Measurements from ENCODE around the gene B3GNT3.

DNA sequence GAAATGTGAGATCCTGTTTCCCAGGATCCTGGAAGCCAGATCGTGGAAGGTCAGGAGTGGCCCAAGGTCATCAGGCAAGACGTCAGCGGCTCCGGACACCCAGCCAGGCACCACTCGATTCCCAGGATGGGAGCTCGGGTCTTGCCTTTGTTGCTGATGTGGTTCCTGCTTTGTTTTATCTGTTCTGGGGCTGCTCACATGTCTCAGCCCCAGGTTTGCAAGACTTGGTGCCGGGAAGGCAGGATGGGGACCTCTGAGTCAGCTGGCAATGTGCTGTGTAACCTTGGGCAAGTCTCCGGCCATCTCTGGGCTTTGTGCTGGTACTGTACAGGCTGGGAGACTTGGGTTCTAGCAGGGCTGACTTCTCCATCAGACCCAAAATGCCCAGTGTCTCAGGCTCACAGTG, 45.0 kb upstream of the B3GNT3 start:
- TF ChIP-seq, protein P1, sequence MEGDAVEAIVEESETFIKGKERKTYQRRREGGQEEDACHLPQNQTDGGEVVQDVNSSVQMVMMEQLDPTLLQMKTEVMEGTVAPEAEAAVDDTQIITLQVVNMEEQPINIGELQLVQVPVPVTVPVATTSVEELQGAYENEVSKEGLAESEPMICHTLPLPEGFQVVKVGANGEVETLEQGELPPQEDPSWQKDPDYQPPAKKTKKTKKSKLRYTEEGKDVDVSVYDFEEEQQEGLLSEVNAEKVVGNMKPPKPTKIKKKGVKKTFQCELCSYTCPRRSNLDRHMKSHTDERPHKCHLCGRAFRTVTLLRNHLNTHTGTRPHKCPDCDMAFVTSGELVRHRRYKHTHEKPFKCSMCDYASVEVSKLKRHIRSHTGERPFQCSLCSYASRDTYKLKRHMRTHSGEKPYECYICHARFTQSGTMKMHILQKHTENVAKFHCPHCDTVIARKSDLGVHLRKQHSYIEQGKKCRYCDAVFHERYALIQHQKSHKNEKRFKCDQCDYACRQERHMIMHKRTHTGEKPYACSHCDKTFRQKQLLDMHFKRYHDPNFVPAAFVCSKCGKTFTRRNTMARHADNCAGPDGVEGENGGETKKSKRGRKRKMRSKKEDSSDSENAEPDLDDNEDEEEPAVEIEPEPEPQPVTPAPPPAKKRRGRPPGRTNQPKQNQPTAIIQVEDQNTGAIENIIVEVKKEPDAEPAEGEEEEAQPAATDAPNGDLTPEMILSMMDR (IDR thresholded peaks at IDR 0.05) = no peak
- no peak for TF ChIP-seq POLR2A (IDR thresholded peaks at IDR 0.05)
